Measurements from ENCODE around the gene C22orf39.

Gene C22orf39

DNA sequence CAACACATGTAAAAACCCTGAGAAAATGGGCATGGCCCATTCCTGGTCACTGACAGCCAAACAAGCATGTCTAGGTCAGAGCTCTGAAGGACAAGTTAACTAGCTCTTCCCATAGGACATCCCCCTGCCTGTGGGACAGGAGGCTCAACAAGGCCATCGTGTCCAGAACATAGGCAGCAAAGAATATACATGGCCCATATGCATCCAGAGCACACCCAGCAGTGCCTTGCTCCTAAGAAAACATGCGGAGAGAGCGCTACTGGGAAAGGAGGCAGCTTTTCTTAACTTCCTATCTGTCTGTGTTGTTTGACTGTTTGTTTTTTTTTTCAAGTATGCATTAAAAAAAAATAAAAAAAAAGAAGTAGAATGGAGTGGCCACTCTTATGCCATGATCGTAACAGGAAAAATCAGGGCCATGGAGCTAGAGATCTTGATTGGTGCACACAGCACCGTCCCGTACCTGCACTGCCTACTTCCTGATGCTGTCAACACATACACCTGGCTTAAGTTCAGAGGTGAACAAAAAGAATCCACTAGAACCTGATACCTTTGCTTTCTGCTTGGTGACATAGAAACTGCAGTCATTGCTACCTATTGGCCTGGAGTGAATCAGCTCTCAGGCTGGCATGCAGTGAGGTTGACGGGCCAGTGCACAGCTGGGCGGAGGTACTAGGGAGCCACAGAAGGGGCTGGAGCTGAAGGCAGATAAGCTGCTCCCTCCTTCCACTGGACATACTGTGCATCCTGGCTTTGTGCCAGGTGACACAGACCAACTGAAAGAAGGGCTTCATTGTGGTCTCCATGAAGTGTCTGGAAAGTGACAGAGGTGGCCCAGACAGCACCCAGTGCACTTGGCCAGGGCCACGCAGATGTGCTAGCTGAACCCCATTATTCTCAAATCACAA is 19.6 kb upstream of the C22orf39 start:
- TF ChIP-seq EZH2phosphoT487 (IDR thresholded peaks at IDR 0.05; ENCODE audit: borderline replicate concordance, low read length) (no peak), CTCF (IDR thresholded peaks at IDR 0.05; ENCODE audit: low read depth, low read length, poor library complexity, severe bottlenecking) (no peak)
- Histone ChIP-seq H3K36me3 (ENCODE audit: control insufficient read depth, low read length) (peaks cover 91% of the 10 kb centered on the region), H3K9me2 (replicated peaks; ENCODE audit: control insufficient read depth, low read length) (no peaks in the 10 kb centered on the region), H3K9me3 (ENCODE audit: control insufficient read depth, insufficient read depth, low read length) (no peaks in the 10 kb centered on the region), H3K27ac (ENCODE audit: low read depth, low read length) (no peak overlapping the region), H3K79me2 (ENCODE audit: control insufficient read depth, low read length) (no peaks in the 10 kb centered on the region), H3K4me1 (ENCODE audit: control insufficient read depth, low read length) (no peaks in the 10 kb centered on the region), H4K20me1 (ENCODE audit: control insufficient read depth, insufficient read depth, low read depth, low read length) (no peaks in the 10 kb centered on the region), H3F3A (ENCODE audit: control insufficient read depth, insufficient read depth) (no peaks in the 10 kb centered on the region), H3K4me3 (ENCODE audit: low read length) (no peak overlapping the region), H3K4me2 (ENCODE audit: low read length) (no peak overlapping the region), H3K27me3 (ENCODE audit: control insufficient read depth, low read length) (no peaks in the 10 kb centered on the region)

DNA sequence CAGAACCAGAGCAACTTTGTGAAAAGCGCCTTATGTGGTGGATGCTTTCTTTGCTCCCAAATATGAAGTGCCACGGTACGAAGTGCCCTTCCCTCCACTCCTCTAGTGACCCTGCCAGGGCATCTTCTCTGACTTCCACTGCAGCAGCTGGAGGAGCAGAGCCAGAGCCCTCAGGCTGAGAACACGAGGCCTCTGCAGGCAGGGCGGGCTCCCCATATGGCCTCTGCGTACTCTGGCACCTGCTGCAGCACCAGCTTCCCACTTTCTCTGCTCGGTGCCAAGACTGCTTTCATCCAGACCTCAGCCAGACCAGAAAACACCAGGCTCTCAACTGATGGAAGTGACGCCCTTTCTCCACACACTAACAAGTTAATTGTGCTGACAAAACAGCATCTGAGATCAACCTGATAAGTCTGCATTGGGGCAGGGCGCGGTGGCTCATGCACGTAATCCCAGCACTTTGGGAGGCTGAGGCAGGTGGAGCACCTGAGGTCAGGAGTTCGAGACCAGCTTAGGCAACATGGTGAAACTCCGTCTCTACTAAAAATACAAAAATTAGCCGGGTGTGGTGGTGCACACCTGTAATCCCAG is 18.7 kb upstream of the C22orf39 start:
- Histone ChIP-seq H4K20me1 (ENCODE audit: control insufficient read depth, insufficient read depth, low read depth, low read length) (no peaks in the 10 kb centered on the region), H3K9me2 (replicated peaks; ENCODE audit: control insufficient read depth, low read length) (no peaks in the 10 kb centered on the region), H3F3A (ENCODE audit: control insufficient read depth, insufficient read depth) (no peaks in the 10 kb centered on the region), H3K79me2 (ENCODE audit: control insufficient read depth, low read length) (no peaks in the 10 kb centered on the region), H3K9me3 (ENCODE audit: control insufficient read depth, insufficient read depth, low read length) (no peaks in the 10 kb centered on the region), H3K4me1 (ENCODE audit: control insufficient read depth, low read length) (no peaks in the 10 kb centered on the region), H3K4me2 (ENCODE audit: low read length) (no peak overlapping the region), H3K27ac (ENCODE audit: low read depth, low read length) (no peak overlapping the region), H3K36me3 (ENCODE audit: control insufficient read depth, low read length) (peaks cover 86% of the 10 kb centered on the region), H3K27me3 (ENCODE audit: control insufficient read depth, low read length) (no peaks in the 10 kb centered on the region), H3K4me3 (ENCODE audit: low read length) (no peak overlapping the region)
- no peak for TF ChIP-seq CTCF (IDR thresholded peaks at IDR 0.05; ENCODE audit: low read depth, low read length, poor library complexity, severe bottlenecking)
- no peak for TF ChIP-seq EZH2phosphoT487 (IDR thresholded peaks at IDR 0.05; ENCODE audit: borderline replicate concordance, low read length)

GRCh38 chr22:19464975-19465374 is 17.5 kb upstream of the C22orf39 start:
- no peak overlapping the region for H3K4me3 ChIP-seq (ENCODE audit: low read length)
- no peaks in the 10 kb centered on the region for H3K79me2 ChIP-seq (ENCODE audit: control insufficient read depth, low read length)
- H3K4me2 ChIP-seq (ENCODE audit: low read length), result no peak overlapping the region
- H3K36me3 ChIP-seq (ENCODE audit: control insufficient read depth, low read length), result peaks cover 85% of the 10 kb centered on the region
- no peaks in the 10 kb centered on the region for H3F3A ChIP-seq (ENCODE audit: control insufficient read depth, insufficient read depth)
- H3K4me1 ChIP-seq (ENCODE audit: control insufficient read depth, low read length), result no peaks in the 10 kb centered on the region
- H3K27ac ChIP-seq (ENCODE audit: low read depth, low read length), result no peak overlapping the region
- H3K9me2 ChIP-seq (replicated peaks; ENCODE audit: control insufficient read depth, low read length), result no peaks in the 10 kb centered on the region
- H4K20me1 ChIP-seq (ENCODE audit: control insufficient read depth, insufficient read depth, low read depth, low read length), result no peaks in the 10 kb centered on the region
- no peaks in the 10 kb centered on the region for H3K27me3 ChIP-seq (ENCODE audit: control insufficient read depth, low read length)
- TF ChIP-seq CTCF (IDR thresholded peaks at IDR 0.05; ENCODE audit: low read depth, low read length, poor library complexity, severe bottlenecking), result no peak
- no peak for TF ChIP-seq EZH2phosphoT487 (IDR thresholded peaks at IDR 0.05; ENCODE audit: borderline replicate concordance, low read length)
- no peaks in the 10 kb centered on the region for H3K9me3 ChIP-seq (ENCODE audit: control insufficient read depth, insufficient read depth, low read length)
